NCI-H69 (cell line): Measurements from ENCODE around the gene LKAAEAR1.

Experiments
- DNase-seq: peaks from one replicate; lab custom pipeline; 2025; lab: John Stamatoyannopoulos, UW

The LKAAEAR1 gene

GRCh38 chr20:64050261-64051032 is 33.8 kb downstream of the LKAAEAR1 start:
- no peak for DNase-seq

GRCh38 chr20:64049878-64050260 is 34.3 kb downstream of the LKAAEAR1 start:
- no peak for DNase-seq

- DNase-seq, result peak; percentile 60
Measured at GRCh38 chr20:64049060-64049877, 34.9 kb downstream of the LKAAEAR1 start, which contains the start of gene SOX18. Gene SOX18 (minus strand): TSS chr20:64049639. CDS start chr20:64049516, 123 bp downstream.

- no peak for DNase-seq
Measured at GRCh38 chr20:64048402-64049044, 35.7 kb downstream of the LKAAEAR1 start.

GRCh38 chr20:64047968-64048401 is 36.2 kb downstream of the LKAAEAR1 start:
- DNase-seq, result no peak

- DNase-seq, result no peak
Measured at GRCh38 chr20:64047046-64047389, 37.2 kb downstream of the LKAAEAR1 start.

GRCh38 chr20:64045346-64046011 is 38.7 kb downstream of the LKAAEAR1 start:
- DNase-seq, result peak; percentile 19

GRCh38 chr20:64044484-64045247 is 39.5 kb downstream of the LKAAEAR1 start:
- DNase-seq, result peak; percentile 51

- DNase-seq, result no peak
Measured at GRCh38 chr20:64043768-64044167, 40.4 kb downstream of the LKAAEAR1 start.

GRCh38 chr20:64042054-64042781 is 42.0 kb downstream of the LKAAEAR1 start:
- DNase-seq, result peak; percentile 39

GRCh38 chr20:64041781-64042053 is 42.5 kb downstream of the LKAAEAR1 start:
- no peak for DNase-seq

GRCh38 chr20:64041040-64041780 is 43.0 kb downstream of the LKAAEAR1 start:
- DNase-seq, result peak; percentile 29

GRCh38 chr20:64040231-64041039 is 43.8 kb downstream of the LKAAEAR1 start:
- no peak for DNase-seq

- DNase-seq, result peak; percentile 16
Measured at GRCh38 chr20:64039293-64040160, 44.7 kb downstream of the LKAAEAR1 start.

- DNase-seq, result peak; percentile 79
Measured at GRCh38 chr20:64038565-64039292, 45.5 kb downstream of the LKAAEAR1 start.

- DNase-seq, result peak; percentile 63
Measured at GRCh38 chr20:64038224-64038564, 46.0 kb downstream of the LKAAEAR1 start.

- peak; percentile 34 for DNase-seq
Measured at GRCh38 chr20:64037498-64038213, 46.5 kb downstream of the LKAAEAR1 start.
